Eye (tissue), 1 donor: ENCODE results near the gene TMEM101.
"Not testable (repeated sequence)": the region's sequence is repeated elsewhere in the genome, so short reads cannot be mapped to it uniquely, and the experiment has no call there.

Experiments
- DNase-seq: peaks from one replicate; pipeline ENCODE4 v3.0.0-alpha.2; 2015

The TMEM101 gene

GRCh38 chr17:44023545-44024270 lies 8.9 kb upstream of the TMEM101 start:
- no peak for DNase-seq

GRCh38 chr17:44022246-44022645 lies 7.5 kb upstream of the TMEM101 start:
- DNase-seq, result no peak

- not testable (repeated sequence) for DNase-seq
Measured at GRCh38 chr17:44021227-44021626, 6.5 kb upstream of the TMEM101 start.

GRCh38 chr17:44014133-44014436 lies 678 bp downstream of the TMEM101 start:
- DNase-seq, result no peak

- no peak for DNase-seq
Measured at GRCh38 chr17:44012874-44013273, 1.9 kb downstream of the TMEM101 start.

GRCh38 chr17:44012391-44012790 lies 2.4 kb downstream of the TMEM101 start:
- DNase-seq, result no peak

GRCh38 chr17:44011876-44012275 lies 2.9 kb downstream of the TMEM101 start:
- no peak for DNase-seq

GRCh38 chr17:44010966-44011647 lies 3.7 kb downstream of the TMEM101 start:
- DNase-seq, result no peak

- DNase-seq, result no peak
Measured at GRCh38 chr17:44008205-44008909, 6.4 kb downstream of the TMEM101 start.

GRCh38 chr17:44007346-44008204 lies 7.2 kb downstream of the TMEM101 start:
- no peak for DNase-seq

- DNase-seq, result peak; percentile 97
Measured at GRCh38 chr17:44006598-44007345, 8.0 kb downstream of the TMEM101 start.

- no peak for DNase-seq
Measured at GRCh38 chr17:44006272-44006597, 8.5 kb downstream of the TMEM101 start.

GRCh38 chr17:44005527-44006271 lies 9.1 kb downstream of the TMEM101 start:
- peak; percentile 55 for DNase-seq

GRCh38 chr17:44004761-44005526 lies 9.8 kb downstream of the TMEM101 start:
- DNase-seq, result peak; percentile 55

GRCh38 chr17:44004077-44004760 lies 10.5 kb downstream of the TMEM101 start, which contains the start of gene NAGS:
TSS of gene NAGS (plus strand) at chr17:44004622. CDS start at chr17:44004664, 42 bp downstream.
- DNase-seq, result peak; percentile 39

GRCh38 chr17:44002141-44002848 lies 12.5 kb downstream of the TMEM101 start:
- DNase-seq, result no peak

- DNase-seq, result no peak
Measured at GRCh38 chr17:44001461-44001920, 13.3 kb downstream of the TMEM101 start.

GRCh38 chr17:44000871-44001460 lies 13.8 kb downstream of the TMEM101 start:
- no peak for DNase-seq
